OCI-LY3 (cell line): ENCODE data around the gene TMPRSS11B.
"Not testable (repeated sequence)": the region's sequence is repeated elsewhere in the genome, so short reads cannot be mapped to it uniquely, and the experiment has no call there.

Source experiments
- H2AFZ ChIP-seq: fragments of 200-600, 300-600 bp; shearing (Covaris generic); 2 replicates; pipeline ENCODE4 v1.6.0; 2014; ENCODE audit warnings: antibody characterized with exemption, low read depth, low read length
- H3K27ac ChIP-seq: fragments of 200-600, 300-600 bp; sonication (generic); 2 replicates; pipeline ENCODE4 v1.5.1; 2014; ENCODE audit warnings: mild to moderate bottlenecking, low read length, moderate library complexity, mixed read lengths
- H3K27me3 ChIP-seq: fragments of 200-600, 300-600 bp; sonication (generic); 2 replicates; pipeline ENCODE4 v1.6.1; 2014; ENCODE audit warnings: low read depth, low read length, mixed read lengths
- H3K36me3 ChIP-seq: fragments of 200-600, 300-600 bp; sonication (generic); replicated peaks from 2 replicates; pipeline ENCODE3; 2014; ENCODE audit warnings: low read depth, low read length, mixed read lengths
- H3K4me1 ChIP-seq: fragments of 300-600, 200-600 bp; sonication (generic); 2 replicates; pipeline ENCODE4 v1.6.1; 2014; ENCODE audit warnings: low read length, mixed read lengths
- H3K4me2 ChIP-seq: fragments of 200-600, 300-600 bp; sonication (generic); 2 replicates; pipeline ENCODE4 v1.6.1; 2014; ENCODE audit warnings: low read length, mixed read lengths
- H3K4me3 ChIP-seq: fragments of 300-600, 200-600 bp; sonication (generic); 2 replicates; pipeline ENCODE4 v1.5.1; 2014; ENCODE audit warnings: antibody characterized with exemption, mild to moderate bottlenecking, low read length, moderate library complexity
- H3K79me2 ChIP-seq: fragments of 300-600, 200-600 bp; shearing (Covaris generic); 2 replicates; pipeline ENCODE4 v1.6.1; 2014; ENCODE audit warnings: mild to moderate bottlenecking, low read length, mixed read lengths
- H3K9ac ChIP-seq: fragments of 300-600, 200-600 bp; shearing (Covaris generic); 2 replicates; pipeline ENCODE4 v1.6.0; 2014; ENCODE audit warnings: mild to moderate bottlenecking, low read length, moderate library complexity
- H3K9me3 ChIP-seq: fragments of 200-600, 300-600 bp; shearing (Covaris generic); 2 replicates; pipeline ENCODE4 v1.6.1; 2014; ENCODE audit warnings: low read length, mixed read lengths; ENCODE audit not compliant: insufficient read depth
- H4K20me1 ChIP-seq: fragments of 200-600, 300-600 bp; sonication (generic); 2 replicates; pipeline ENCODE4 v1.6.1; 2016; ENCODE audit warnings: low read length, mixed read lengths; ENCODE audit not compliant: insufficient read depth
- EZH2phosphoT487 ChIP-seq: fragments of 200-600 bp; shearing (Covaris generic); IDR thresholded peaks from 2 replicates; pipeline ENCODE4 v1.6.1; 2018; ENCODE audit warnings: antibody characterized with exemption, mixed run types, low read depth
- TF ChIP-seq, protein P1 (sequence below): fragments of 200-600, 300-600 bp; sonication (generic); IDR thresholded peaks from 2 replicates; pipeline ENCODE4 v1.5.1; 2014; ENCODE audit warnings: antibody characterized with exemption, low read length, low read depth

TMPRSS11B gene

GRCh38 chr4:68218044-68218443 lies 27.4 kb downstream of the TMPRSS11B start:
- Histone ChIP-seq H2AFZ (no peak overlapping the region), H4K20me1 (no peaks in the 10 kb centered on the region), H3K79me2 (no peaks in the 10 kb centered on the region), H3K4me3 (no peak overlapping the region), H3K4me1 (no peaks in the 10 kb centered on the region), H3K4me2 (no peak overlapping the region), H3K27ac (no peak overlapping the region), H3K27me3 (no peaks in the 10 kb centered on the region), H3K9me3 (no peaks in the 10 kb centered on the region), H3K36me3 (no peaks in the 10 kb centered on the region), H3K9ac (no peak overlapping the region)
- no peak for TF ChIP-seq EZH2phosphoT487
- TF ChIP-seq, protein P1, sequence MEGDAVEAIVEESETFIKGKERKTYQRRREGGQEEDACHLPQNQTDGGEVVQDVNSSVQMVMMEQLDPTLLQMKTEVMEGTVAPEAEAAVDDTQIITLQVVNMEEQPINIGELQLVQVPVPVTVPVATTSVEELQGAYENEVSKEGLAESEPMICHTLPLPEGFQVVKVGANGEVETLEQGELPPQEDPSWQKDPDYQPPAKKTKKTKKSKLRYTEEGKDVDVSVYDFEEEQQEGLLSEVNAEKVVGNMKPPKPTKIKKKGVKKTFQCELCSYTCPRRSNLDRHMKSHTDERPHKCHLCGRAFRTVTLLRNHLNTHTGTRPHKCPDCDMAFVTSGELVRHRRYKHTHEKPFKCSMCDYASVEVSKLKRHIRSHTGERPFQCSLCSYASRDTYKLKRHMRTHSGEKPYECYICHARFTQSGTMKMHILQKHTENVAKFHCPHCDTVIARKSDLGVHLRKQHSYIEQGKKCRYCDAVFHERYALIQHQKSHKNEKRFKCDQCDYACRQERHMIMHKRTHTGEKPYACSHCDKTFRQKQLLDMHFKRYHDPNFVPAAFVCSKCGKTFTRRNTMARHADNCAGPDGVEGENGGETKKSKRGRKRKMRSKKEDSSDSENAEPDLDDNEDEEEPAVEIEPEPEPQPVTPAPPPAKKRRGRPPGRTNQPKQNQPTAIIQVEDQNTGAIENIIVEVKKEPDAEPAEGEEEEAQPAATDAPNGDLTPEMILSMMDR = no peak

DNA sequence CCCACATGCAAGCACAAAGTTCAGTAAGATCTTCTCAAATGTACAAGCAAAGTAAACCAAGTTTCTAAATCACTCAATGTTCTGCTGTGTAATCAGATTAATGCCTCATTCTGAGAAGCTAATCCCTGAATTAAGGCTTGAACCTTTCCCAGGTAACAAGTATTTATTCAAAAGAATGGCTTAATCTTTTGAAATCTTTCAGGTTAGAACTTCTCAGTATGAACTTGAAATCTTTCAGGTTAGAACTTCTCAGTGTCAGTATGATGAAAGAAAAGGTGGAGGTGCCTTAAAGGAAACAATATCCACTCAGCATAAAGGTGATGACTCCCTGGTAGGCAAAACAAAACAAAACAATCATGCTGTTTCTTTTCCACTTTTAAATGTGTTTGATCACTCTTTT lies 29.0 kb downstream of the TMPRSS11B start:
- Histone ChIP-seq H3K4me3 (no peak overlapping the region), H3K9ac (no peak overlapping the region), H3K27me3 (no peaks in the 10 kb centered on the region), H4K20me1 (no peaks in the 10 kb centered on the region), H3K79me2 (no peaks in the 10 kb centered on the region), H3K27ac (no peak overlapping the region), H3K9me3 (no peaks in the 10 kb centered on the region), H3K4me1 (no peaks in the 10 kb centered on the region), H2AFZ (no peak overlapping the region), H3K4me2 (no peak overlapping the region), H3K36me3 (no peaks in the 10 kb centered on the region)
- TF ChIP-seq EZH2phosphoT487 = no peak
- TF ChIP-seq, protein P1 = no peak

DNA sequence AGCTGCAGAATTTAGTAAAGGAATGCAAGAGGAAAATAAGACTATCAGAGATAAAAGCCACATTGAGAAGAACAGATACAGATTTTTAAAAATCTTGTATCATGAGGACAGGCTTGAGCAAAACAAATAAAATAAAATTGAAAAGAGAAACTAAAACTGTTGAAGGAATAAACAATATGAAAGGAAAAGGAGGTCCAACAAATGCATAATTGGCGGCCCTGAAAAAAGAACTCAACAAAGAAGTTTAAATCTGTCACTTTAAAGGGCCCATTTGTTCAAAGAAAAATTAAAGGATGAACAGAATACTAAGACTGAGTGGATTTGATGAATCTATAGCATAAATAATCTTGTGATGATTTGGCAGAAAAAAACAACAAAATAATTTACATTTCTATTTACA lies 36.5 kb downstream of the TMPRSS11B start:
- Histone ChIP-seq H3K9me3 (peaks cover 12% of the 10 kb centered on the region), H3K36me3 (no peaks in the 10 kb centered on the region), H3K9ac (no peak overlapping the region), H3K4me1 (no peaks in the 10 kb centered on the region), H3K27ac (no peak overlapping the region), H4K20me1 (no peaks in the 10 kb centered on the region), H3K4me2 (no peak overlapping the region), H3K79me2 (no peaks in the 10 kb centered on the region), H3K4me3 (no peak overlapping the region), H3K27me3 (no peaks in the 10 kb centered on the region), H2AFZ (no peak overlapping the region)
- TF ChIP-seq, protein P1 = no peak
- TF ChIP-seq EZH2phosphoT487 = no peak

- H3K79me2 ChIP-seq, H3K4me3 ChIP-seq, H3K9me3 ChIP-seq, H3K27ac ChIP-seq, H4K20me1 ChIP-seq, H2AFZ ChIP-seq, H3K4me1 ChIP-seq, H3K4me2 ChIP-seq, H3K27me3 ChIP-seq, H3K9ac ChIP-seq, H3K36me3 ChIP-seq: not testable (repeated sequence)
Measured at GRCh38 chr4:68194305-68194704, 51.2 kb downstream of the TMPRSS11B start.

DNA sequence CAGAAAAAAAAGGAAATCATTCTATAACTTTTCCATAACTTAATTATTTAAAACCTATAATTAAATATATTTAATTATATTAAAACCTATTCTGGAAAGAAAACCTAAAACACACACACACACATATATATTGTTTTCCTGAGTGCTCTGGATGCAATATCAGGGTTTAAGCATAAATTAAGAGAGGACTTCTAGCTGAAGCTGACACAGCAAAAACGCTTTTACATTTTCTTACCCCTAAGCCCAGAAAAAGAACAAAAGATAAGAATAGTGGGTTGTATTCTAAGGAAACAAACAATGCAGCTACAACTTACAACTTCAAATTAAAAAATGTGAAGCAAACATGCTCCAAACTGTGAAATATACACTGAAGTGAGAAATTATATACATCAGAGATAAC lies 52.3 kb downstream of the TMPRSS11B start:
- Histone ChIP-seq H2AFZ (no peak overlapping the region), H3K4me1 (no peaks in the 10 kb centered on the region), H3K4me2 (no peak overlapping the region), H3K27me3 (no peaks in the 10 kb centered on the region), H3K36me3 (no peaks in the 10 kb centered on the region), H4K20me1 (no peaks in the 10 kb centered on the region), H3K9ac (no peak overlapping the region), H3K79me2 (no peaks in the 10 kb centered on the region), H3K27ac (no peak overlapping the region), H3K9me3 (no peaks in the 10 kb centered on the region), H3K4me3 (no peak overlapping the region)
- no peak for TF ChIP-seq EZH2phosphoT487
- TF ChIP-seq, protein P1 = no peak
